GM18861 (cell line): ENCODE results near the gene CCL14.

Source experiments
- ATAC-seq: cut with Tn5 transposase; IDR thresholded peaks from one replicate; pipeline ENCODE4 v1.9.1; 2021; ENCODE audit not compliant: unreplicated experiment

Gene CCL14

DNA sequence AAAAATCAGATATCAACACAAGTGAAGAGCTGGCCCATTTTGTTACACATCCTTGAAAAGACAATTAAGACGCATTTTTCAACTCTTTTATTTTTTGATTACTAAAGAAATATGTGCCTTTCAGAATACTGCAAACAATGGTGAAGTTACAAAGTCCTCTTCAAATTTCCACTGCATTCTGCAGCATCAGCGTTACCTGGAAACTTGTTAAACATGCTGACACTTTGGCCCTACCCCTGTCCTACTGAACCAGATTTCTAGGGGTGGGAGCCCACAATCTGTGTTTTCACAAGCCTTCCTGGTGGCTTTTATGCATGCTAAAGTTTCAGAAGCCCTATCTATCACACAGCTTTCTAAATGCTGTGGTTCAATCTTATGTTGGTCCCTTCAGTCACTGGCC, 4.5 kb upstream of the CCL14 start:
- no peak for ATAC-seq

GRCh38 chr17:35988164-35988563, 1.6 kb upstream of the CCL14 start:
- ATAC-seq: no peak

DNA sequence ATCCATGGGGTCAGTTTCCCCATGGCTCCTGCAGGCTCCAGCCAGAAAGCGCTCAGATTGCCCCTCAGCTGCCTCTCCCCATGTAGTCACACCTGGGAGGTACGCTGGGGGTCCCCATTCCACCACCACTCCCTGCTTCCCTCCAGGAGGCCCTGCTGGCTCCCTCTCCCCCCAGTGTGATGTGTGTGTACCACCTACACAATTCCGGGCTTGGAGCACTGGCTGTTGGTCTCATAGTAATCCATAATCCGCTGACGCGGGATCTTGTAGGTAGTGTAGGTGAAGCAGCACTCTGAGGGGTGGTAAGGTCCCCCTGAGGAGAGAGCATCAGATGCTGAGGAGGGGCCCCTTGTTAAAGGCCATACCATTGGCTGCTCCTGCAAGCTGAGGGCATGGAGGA, 2.4 kb downstream of the CCL14 start:
- ATAC-seq: no peak

DNA sequence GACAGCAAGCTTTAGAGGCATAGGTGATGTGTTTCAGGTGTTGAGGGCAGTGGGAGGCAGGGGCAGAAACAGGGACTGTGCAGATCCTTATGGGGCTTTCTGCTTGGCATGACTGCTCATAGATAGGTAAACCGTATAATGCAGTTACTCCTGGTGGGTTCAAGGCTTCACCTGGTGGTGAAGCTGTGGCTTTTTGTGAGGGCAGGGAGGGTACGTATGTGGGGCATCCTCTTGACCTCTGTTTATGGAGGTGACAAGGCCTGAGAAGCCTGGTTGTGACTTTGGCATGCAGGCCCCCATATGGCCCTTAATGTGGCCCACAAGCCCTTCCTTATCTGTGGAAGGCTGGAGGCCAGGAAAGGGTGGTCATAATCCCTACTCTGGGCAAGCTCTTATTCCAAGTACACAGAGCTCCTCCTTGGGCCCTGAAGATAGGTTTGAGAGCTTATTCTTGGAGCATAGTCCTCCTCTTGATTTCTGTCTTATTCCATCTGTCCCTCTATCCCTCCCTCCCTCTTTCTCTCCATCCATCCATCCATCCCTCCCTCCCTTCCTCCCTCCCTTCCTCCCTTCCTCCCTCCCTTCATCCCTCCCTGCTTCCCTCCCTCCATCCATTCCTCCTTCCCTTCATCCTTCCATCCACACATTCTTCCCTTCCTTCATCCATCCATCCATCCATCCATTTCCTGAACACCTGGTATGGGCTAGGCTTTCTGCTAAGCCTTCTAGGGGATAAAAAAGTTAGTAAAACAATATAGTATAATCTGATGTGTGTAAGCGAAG, 3.9 kb downstream of the CCL14 start:
- ATAC-seq: no peak

- no peak for ATAC-seq
Measured at GRCh38 chr17:35981908-35982330, 4.6 kb downstream of the CCL14 start.

- ATAC-seq: no peak
Measured at GRCh38 chr17:35981246-35981645, 5.3 kb downstream of the CCL14 start, which contains the start of gene CCL16. CCL16 (minus strand) TSS chr17:35981497; CDS start chr17:35981420, 77 bp downstream.

GRCh38 chr17:35978346-35978745, 8.2 kb downstream of the CCL14 start:
- ATAC-seq: no peak

GRCh38 chr17:35977509-35977908, 9.0 kb downstream of the CCL14 start:
- ATAC-seq: no peak

DNA sequence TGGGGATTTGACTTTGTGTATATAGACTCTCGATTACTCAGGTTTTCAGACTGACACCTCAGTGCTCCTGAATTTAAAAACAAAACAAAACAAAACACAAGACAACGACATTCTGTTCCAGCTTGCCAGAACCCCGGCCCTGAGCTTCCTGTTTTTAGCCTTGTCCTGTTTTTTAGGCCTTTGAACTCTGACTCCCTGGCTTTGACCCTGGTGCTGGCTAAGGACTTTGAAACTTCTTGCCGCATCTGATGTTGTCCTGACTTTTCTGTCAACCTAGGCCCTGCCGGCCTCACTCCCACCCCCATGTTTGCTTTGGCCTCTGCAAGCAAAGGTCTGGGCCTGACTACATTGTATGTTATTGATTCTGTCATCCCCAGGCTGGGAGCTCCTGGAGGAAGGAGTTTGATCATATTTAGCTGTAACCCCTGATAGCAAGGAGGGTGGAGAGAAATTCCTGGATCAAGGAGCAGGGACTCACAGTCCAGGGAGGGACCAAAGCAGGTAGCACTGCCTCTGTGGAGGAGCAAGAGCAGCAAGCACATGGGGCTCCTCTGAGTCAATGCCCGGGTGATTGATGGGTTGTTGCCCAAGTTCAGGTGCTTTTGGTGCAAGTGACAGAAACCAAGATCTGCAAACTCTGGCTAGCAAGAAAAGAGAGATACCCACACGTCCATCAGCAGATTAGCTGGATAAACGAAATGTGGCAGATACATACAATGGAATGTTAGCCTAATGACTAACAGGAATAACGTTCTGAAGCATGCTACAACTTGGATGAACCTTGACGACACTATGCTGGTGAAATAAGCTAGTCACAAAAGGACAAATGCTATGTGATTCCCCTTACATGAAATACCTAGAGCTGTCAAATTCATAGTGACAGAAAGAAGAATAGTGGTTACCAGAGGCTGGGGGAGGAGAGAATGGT, 12.9 kb downstream of the CCL14 start:
- no peak for ATAC-seq

DNA sequence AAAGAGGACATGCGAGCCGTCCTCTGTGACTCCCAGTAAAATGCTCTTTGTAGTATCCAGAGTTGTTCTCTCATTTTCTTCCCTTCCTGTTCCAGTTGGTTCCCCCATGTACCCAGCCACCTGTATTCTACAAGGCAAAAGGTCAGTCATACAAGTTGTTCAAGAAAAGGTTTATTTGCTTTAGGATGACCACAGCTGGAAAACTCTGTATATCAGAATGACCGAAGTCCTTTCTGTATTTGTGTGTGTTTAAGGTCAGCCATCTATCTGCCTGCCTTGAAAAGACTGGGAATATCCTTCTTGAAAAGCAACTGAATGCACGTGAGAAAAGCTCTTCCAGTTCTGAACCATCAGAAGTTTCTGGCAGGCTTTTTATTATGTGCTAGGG, 13.6 kb downstream of the CCL14 start:
- ATAC-seq: no peak

GRCh38 chr17:35972535-35972934, 14.0 kb downstream of the CCL14 start:
- no peak for ATAC-seq

DNA sequence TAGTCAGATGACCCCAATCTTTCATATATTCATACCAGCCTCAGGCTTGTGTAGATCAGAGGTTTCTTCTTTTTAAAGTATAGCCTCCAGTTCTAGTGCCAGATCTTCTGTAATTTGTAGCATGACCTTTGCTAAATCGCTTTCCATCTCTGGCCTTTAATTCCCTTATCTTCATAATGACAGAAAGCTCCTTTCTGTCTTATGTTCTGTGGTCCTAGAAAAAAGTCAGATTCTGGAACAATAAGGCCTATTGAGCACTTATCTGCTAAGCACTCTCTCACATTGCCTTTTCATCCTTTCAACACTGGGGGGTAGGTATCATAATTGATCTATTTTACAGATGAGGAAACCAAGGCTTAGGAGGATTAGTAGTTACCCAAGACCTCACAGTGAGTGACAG, 14.5 kb downstream of the CCL14 start:
- ATAC-seq: no peak

GRCh38 chr17:35969558-35970380, 16.8 kb downstream of the CCL14 start:
- ATAC-seq: no peak

DNA sequence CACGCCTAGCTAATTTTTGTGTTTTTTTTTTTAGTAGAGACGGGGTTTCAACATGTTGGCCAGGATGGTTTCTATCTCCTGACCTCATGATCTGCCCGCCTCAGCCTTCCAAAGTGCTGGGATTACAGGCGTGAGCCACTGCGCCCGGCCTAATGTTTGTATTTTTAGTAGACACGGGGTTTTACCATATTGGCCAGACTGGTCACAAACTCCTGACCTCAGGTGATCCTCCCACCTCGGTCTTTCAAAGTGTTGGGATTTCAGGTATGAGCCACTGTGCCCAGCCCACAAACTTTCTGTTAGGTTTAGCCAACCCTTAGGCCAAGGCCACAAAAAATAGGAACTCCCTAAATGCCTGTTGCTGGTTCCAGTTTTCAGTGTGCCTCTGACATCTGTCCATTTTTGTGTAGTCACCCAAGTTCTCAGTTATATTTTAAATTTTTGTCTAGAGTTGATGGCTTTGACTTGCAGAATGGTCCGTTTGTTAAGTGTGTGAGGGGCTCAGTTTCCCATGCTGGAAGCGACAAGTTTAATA, 17.9 kb downstream of the CCL14 start:
- no peak for ATAC-seq

DNA sequence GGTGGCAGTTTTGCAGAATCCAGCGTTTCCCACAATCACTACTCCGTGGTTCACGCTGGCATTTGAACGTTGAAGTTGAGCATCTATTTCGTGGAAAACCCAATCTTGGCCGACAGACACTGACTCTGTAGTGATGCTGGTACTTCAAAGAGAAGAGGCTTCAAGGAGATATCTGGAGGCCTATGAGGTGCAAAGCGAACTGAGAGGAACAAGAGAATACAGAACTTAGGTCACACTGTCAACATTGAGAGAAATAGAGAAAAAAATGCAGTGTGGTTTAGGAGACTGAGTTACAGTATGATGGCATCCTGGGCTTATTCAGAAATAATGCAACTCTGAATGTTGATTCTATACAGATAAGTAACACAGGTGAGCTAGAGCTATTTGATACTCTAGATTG, 21.3 kb downstream of the CCL14 start:
- ATAC-seq: no peak

DNA sequence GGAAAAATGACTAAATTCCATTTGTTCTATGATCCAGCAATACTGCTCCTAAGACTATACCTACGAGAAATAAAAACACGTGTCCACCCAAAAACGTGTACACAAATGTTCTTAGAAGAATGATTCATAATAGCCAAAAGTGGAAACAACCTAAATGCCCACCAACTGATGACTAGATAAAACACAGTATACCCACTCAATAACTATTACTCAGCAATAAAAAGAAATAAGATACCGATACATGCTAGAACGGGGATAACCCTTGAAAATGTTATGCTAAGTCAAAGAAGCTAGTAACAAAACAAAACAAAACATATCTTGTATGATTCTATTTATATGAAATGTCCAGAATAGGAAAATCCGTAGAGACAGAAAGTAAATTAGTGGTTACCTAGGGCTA, 22.9 kb downstream of the CCL14 start:
- ATAC-seq: no peak

DNA sequence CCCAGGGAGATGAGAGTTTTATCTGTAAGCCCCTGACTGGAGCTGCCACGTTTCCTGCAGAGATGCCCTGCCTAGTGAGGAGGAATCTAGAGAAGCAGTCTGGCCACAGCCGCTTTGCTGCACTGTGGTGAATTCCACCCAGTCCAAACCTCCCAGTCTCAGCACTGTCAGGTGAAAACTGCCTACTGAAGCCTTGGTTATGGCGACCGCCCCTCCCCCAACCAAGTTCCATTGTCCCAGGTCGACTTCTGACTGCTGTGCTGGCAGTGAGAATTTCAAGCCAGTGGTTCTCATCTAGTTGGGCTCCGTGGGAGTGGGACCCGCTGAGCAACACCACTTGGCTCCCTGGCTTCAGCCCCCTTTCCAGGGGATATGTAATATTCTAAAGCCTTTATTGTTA, 32.8 kb downstream of the CCL14 start:
- no peak for ATAC-seq

- ATAC-seq: no peak
Measured at GRCh38 chr17:35949401-35949800, 37.1 kb downstream of the CCL14 start.

DNA sequence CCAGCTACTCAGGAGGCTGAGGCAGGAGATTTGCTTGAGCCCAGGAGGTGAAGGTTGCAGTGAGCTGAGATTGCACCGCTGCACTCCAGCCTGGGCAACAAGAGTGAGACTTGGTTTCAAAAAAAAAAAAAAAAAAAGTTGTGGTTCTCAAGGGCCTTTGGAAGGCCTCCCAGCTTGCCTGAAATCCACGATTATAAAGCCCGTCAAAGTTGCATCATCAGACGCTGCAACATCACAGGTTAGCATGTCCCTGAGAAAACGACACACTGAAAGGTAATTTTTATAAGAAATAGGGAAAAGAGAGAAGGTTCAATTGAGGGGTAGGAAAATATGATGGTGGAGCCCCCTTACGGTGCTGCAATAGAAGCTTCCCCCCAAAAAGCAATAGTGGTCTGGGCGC, 38.4 kb downstream of the CCL14 start:
- no peak for ATAC-seq

- ATAC-seq: no peak
Measured at GRCh38 chr17:35947156-35947585, 39.4 kb downstream of the CCL14 start.

GRCh38 chr17:35944151-35944550, 42.4 kb downstream of the CCL14 start:
- ATAC-seq: no peak
